ENCODE results near the gene RDH5.

Gene RDH5

GRCh38 chr12:55728186-55728938 lies 8.2 kb downstream of the RDH5 start:
- peak; percentile 87 for DNase-seq (ENCODE audit: low spot score)

GRCh38 chr12:55728939-55729818 lies 9.0 kb downstream of the RDH5 start, which contains the start of gene CD63:
CD63 (minus strand) TSS chr12:55729009; CDS start chr12:55728341, 668 bp downstream.
- DNase-seq (ENCODE audit: low spot score): peak; percentile 95

- DNase-seq (ENCODE audit: low spot score): no peak
These were observed 9.9 kb downstream of the RDH5 start for GRCh38 chr12:55729819-55730818.

- DNase-seq (ENCODE audit: low spot score): no peak
These were observed 12.1 kb downstream of the RDH5 start for GRCh38 chr12:55732288-55732687.

- DNase-seq (ENCODE audit: low spot score): no peak
These were observed 12.9 kb downstream of the RDH5 start for GRCh38 chr12:55733021-55733555.

GRCh38 chr12:55733858-55734257 lies 13.7 kb downstream of the RDH5 start:
- DNase-seq (ENCODE audit: low spot score): no peak

GRCh38 chr12:55734595-55734994 lies 14.4 kb downstream of the RDH5 start:
- no peak for DNase-seq (ENCODE audit: low spot score)

- no peak for DNase-seq (ENCODE audit: low spot score)
These were observed 15.9 kb downstream of the RDH5 start for GRCh38 chr12:55736076-55736475.

GRCh38 chr12:55736780-55737580 lies 16.8 kb downstream of the RDH5 start:
- DNase-seq (ENCODE audit: low spot score): no peak

- DNase-seq (ENCODE audit: low spot score): no peak
These were observed 17.5 kb downstream of the RDH5 start for GRCh38 chr12:55737581-55738122.

GRCh38 chr12:55738123-55739024 lies 18.2 kb downstream of the RDH5 start:
- peak; percentile 90 for DNase-seq (ENCODE audit: low spot score)

- no peak for DNase-seq (ENCODE audit: low spot score)
These were observed 18.8 kb downstream of the RDH5 start for GRCh38 chr12:55739025-55739378.

- no peak for DNase-seq (ENCODE audit: low spot score)
These were observed 21.9 kb downstream of the RDH5 start for GRCh38 chr12:55741931-55742680.

GRCh38 chr12:55742719-55743405 lies 22.7 kb downstream of the RDH5 start, which contains the start of gene GDF11:
GDF11 (plus strand) TSS chr12:55743122; CDS start chr12:55743317, 195 bp downstream.
- peak; percentile 92 for DNase-seq (ENCODE audit: low spot score)

- DNase-seq (ENCODE audit: low spot score): no peak
These were observed 23.5 kb downstream of the RDH5 start for GRCh38 chr12:55743406-55744339.

- DNase-seq (ENCODE audit: low spot score): no peak
These were observed 24.3 kb downstream of the RDH5 start for GRCh38 chr12:55744340-55745030.
